NCI-H748 treated with DMSO at 0.1 percent for 48 hours (cell line): ENCODE measurements around the gene CANX.

ENCODE experiments used
- DNase-seq: peaks from one replicate; lab custom pipeline; 2025; lab: John Stamatoyannopoulos, UW

CANX gene

DNA sequence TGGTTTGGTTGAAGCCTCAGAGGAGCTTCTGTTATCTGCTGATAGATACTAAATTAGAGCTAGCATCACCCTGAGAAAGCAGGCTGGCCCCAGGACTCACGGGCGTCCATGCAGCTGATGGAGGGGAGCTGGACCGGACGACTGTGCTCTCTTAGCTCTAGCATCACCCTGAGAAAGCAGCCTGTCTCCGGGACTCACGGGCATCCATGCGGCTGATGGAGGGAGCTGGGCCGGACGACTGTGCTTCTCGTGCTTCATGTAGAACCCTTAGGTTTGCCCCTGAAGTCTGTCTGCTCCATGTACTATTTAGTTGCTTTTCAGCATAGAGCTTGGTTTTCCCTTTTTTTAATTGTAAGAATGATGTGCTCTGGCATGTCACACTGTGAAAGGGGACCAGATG is 78.7 kb downstream of the CANX start:
- DNase-seq = no peak

DNA sequence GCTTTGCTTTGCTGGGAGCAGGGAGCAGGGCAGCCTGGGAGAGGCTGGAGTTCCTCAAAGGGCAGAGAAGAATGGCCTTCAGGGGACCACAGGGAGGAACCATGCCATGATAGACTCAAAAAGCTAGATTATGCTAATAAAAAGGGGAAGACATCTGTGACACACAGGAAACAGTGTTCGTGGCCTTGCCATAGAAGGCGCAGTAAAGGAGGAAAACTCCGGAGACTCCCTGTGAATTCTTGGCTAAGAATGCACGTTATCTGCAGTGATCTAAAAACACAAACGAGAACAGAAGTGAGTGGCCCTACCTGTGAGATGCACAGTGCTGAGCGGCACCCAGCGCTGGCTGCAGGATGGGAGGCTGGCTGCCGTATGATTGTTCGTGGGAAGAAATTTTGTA is 79.1 kb downstream of the CANX start:
- DNase-seq = no peak

DNA sequence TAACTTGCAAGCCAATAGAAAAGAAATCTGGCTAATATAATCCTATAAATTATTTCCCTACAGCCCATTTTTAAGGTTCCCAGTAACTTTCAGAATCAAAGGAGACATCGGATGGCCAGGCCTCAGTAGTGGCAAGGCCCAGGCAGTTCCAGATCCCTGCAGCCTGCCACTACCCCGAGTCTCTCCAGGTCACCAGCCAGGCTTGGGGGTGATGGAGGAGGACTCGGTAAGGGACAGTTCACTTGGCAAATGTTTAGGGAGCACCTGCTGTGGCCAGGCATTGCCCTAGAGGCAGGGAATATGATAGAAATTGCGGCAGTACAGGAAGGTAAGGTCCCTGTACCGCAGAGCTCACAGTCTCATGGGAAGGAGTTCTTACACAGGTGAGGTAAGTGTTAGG is 79.8 kb downstream of the CANX start:
- no peak for DNase-seq

DNA sequence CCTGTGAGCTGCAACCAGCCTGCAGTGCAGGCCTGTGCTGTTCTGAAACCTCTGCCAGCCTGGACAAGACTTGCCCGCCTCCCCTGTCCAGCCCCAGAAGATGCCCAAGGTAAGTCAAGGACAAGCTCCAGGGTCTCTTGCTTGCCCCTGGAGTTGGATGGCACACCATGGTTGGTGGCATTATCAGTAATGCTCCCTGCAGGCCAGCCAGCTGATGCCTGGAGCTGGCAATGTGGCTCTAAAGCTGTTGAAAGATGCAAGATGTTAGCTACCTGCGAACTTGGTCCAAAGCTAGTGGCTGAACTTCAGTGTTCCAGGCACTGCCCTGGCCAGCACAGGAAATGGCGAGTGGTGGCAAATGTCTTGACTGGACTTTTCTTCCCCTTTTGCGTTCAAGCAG is 81.1 kb downstream of the CANX start:
- DNase-seq = no peak

DNA sequence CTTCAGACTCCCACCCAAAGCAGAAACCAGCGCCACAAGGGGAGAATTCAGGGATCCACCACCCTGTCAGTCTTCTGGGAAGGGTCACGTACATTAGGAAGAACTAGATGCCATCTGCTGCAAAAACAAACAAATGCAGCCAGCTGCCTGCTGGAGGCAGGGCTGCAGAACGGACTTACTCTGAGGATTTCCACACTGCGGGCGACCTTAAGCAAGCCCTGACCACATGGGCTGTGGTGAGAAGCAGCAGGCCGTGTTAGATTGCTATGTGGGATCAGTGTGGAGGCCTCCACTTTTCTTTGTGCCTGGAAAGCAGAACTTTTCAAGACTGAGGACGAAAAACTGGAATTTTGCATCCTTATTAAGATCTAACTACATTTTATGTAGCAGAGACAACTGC is 81.6 kb downstream of the CANX start:
- no peak for DNase-seq
